ENCODE results near the gene NLRP10.

DNA sequence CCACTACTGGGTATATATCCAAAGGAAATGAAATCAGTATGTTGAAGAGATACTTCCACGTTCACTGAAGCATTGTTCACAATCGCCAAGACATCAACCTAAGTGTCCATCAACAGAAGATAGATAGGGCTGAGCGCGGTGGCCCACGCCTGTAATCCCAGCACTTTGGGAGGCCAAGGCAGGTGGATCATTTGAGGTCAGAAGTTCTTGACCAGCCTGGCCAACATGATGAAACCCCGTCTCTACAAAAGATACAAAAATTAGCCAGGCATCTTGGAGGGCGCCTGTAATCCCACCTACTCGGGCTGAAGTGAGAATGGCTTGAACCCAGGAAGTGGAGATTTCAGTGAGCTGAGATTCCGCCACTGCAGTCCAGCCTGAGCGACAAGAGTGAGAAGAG, 34.5 kb upstream of the NLRP10 start:
- TF ChIP-seq, protein P1, sequence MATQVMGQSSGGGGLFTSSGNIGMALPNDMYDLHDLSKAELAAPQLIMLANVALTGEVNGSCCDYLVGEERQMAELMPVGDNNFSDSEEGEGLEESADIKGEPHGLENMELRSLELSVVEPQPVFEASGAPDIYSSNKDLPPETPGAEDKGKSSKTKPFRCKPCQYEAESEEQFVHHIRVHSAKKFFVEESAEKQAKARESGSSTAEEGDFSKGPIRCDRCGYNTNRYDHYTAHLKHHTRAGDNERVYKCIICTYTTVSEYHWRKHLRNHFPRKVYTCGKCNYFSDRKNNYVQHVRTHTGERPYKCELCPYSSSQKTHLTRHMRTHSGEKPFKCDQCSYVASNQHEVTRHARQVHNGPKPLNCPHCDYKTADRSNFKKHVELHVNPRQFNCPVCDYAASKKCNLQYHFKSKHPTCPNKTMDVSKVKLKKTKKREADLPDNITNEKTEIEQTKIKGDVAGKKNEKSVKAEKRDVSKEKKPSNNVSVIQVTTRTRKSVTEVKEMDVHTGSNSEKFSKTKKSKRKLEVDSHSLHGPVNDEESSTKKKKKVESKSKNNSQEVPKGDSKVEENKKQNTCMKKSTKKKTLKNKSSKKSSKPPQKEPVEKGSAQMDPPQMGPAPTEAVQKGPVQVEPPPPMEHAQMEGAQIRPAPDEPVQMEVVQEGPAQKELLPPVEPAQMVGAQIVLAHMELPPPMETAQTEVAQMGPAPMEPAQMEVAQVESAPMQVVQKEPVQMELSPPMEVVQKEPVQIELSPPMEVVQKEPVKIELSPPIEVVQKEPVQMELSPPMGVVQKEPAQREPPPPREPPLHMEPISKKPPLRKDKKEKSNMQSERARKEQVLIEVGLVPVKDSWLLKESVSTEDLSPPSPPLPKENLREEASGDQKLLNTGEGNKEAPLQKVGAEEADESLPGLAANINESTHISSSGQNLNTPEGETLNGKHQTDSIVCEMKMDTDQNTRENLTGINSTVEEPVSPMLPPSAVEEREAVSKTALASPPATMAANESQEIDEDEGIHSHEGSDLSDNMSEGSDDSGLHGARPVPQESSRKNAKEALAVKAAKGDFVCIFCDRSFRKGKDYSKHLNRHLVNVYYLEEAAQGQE (IDR thresholded peaks at IDR 0.05; ENCODE audit: low read depth) = no peak
- TF ChIP-seq RAD21 (IDR thresholded peaks at IDR 0.05; ENCODE audit: low read depth) (no peak), YY1 (IDR thresholded peaks at IDR 0.05; ENCODE audit: low read depth) (no peak), EGR1 (IDR thresholded peaks at IDR 0.05) (no peak), TEAD4 (IDR thresholded peaks at IDR 0.05) (no peak), NFIC (IDR thresholded peaks at IDR 0.05) (no peak), TCF12 (IDR thresholded peaks at IDR 0.05; ENCODE audit: low read depth) (no peak), EP300 (IDR thresholded peaks at IDR 0.05; ENCODE audit: borderline replicate concordance) (no peak), TAF1 (IDR thresholded peaks at IDR 0.05; ENCODE audit: low read depth) (no peak), FOXM1 (IDR thresholded peaks at IDR 0.05; ENCODE audit: borderline replicate concordance, low read depth) (no peak), CEBPB (IDR thresholded peaks at IDR 0.05) (no peak)
- TF ChIP-seq, protein P2, sequence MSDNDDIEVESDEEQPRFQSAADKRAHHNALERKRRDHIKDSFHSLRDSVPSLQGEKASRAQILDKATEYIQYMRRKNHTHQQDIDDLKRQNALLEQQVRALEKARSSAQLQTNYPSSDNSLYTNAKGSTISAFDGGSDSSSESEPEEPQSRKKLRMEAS (IDR thresholded peaks at IDR 0.05) = no peak

All from Ishikawa (cell line).